Posterior cingulate gyrus (tissue), 11 donors: ENCODE results near the gene GASK1A.
"Not testable (repeated sequence)": the region's sequence is repeated elsewhere in the genome, so short reads cannot be mapped to it uniquely, and the experiment has no call there.

ENCODE experiments used
- DNase-seq, 10 donors: peaks; one replicate each; pipeline versions ENCODE4 v3.0.0 to v3.0.0-alpha.2; 2020 to 2021; ENCODE audit warnings: mixed read lengths in 3 of 10
- intact Hi-C: fragments of 100-400 bp; cut with DNase I; formaldehyde crosslinking; loops from one replicate; pipeline ENCODE4 v1.15.1; 2023

The GASK1A gene

GRCh38 chr3:43028678-43029490 is 49.8 kb downstream of the GASK1A start:
- intact Hi-C loops: no loop called here
- no peak for DNase-seq

DNA sequence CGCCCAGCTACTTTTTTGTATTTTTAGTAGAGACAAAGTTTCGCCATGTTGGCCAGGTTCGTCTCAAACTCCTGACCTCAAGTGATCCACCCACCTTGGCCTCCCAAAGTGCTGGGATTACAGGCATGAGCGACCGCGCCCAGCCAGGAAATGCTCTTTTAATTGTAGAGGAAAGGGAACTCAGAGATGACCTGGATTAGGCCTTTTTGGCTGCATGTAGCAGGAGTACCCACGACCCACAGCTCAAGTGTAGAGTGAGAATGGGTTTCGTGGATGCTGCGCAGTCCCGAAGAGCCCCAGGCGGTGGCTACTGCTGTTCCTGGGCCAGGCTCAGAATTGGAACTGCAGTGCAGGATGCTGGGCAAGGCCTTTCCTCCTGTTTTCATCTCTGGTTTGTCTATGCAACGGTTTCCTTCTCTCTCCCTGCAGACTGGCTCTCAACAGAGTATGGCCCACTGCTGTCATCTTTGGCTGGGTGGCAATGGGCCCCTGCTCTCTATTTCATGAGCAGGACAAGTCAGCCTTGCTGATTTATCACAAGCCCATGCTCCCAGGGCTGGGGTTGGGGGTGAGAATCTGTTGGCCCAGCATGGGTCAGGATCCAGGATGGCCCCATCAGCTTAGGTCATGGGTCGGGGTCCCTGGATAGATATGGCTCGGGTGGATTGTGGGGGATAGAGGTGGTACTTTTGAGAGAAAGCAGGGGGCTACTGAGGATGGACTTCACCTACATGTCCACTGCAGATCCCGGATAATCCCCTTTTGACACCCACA is 51.2 kb downstream of the GASK1A start:
- intact Hi-C loops: no loop called here

GRCh38 chr3:43031485-43031884 is 52.4 kb downstream of the GASK1A start:
- intact Hi-C loops: no loop called here
- no peak for DNase-seq

More for the DNA sequence above, 51.2 kb downstream of the GASK1A start:
- DNase-seq: no peak

DNA sequence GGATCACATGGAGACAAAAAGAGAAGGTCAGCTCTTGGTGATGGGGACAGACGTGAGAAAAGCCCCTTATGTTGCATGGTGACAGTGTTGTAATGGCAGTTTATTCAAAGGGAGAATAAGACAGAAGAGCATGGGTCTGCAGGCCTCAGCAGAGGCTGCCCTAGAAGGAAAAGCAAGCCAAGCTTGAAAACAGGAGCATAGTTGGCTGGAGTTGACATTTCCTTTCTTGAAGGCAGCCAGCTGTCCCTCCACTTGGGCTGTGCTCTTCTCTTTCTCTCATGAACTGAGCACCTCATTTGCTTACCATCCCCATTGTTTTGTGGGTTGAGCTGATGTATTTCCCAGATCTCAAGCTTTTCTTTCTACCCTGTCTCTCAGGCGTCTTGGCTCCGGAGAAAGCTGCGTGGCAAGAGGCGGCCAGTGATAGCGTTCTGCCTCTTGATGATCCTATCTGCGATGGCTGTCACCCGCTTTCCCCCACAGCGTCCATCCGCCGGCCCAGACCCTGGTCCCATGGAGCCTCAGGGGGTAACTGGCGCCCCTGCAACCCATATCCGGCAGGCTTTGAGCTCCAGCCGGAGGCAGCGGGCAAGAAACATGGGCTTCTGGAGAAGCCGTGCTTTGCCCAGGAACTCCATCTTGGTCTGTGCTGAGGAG is 52.9 kb downstream of the GASK1A start:
- intact Hi-C loops: no loop called here
- no peak for DNase-seq

DNA sequence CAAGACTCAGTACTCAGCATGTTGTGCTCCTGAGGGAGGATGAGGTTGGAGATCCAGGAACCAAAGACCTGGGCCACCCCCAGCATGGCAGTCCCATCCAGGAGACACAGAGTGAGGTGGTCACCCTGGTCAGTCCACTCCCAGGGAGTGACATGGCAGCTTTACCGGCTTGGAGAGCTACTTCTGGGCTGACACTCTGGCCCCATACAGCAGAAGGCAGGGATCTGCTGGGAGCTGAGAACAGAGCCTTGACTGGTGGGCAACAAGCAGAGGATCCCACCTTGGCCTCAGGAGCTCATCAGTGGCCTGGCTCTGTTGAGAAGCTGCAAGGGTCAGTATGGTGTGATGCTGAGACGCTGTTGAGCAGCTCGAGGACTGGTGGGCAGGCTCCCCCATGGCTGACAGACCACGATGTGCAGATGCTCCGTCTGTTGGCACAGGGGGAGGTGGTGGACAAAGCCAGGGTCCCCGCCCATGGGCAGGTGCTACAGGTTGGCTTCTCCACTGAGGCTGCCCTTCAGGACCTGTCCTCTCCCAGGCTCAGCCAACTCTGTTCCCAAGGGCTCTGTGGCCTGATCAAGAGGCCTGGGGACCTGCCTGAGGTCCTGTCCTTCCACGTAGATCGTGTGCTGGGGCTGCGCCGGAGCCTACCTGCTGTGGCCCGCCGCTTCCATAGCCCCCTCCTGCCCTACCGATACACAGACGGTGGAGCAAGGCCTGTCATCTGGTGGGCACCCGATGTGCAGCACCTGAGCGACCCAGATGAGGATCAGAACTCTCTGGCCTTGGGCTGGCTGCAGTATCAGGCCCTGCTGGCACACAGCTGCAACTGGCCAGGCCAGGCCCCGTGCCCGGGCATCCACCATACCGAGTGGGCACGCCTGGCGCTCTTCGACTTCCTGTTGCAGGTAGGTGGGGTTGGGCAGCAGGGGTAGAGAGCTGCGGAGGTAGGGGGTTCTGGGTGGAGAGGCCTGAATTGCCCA is 53.8 kb downstream of the GASK1A start:
- intact Hi-C loops: no loop called here
- no peak for DNase-seq

DNA sequence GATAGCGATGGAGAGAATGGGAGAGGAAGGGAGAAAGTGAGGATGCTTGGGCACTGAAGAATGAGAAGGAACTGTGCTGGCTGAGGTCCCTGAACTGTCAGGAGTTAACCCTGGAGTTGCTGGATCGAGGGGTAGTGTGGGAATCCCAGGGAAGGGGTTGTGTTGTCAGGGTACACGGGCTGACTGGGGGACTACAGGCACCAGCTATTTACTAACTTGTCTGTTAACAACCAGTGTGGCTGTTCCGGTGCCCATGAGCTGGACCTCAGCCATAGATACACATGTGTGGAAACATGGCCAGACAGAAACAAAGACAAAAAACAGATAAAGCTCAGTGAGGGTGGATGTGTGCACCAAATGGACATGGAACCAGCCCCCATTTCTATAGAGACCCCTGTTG is 55.1 kb downstream of the GASK1A start:
- intact Hi-C loops: no loop called here
- DNase-seq: no peak

- intact Hi-C loops: no loop called here
- no peak for DNase-seq
These were observed 55.8 kb downstream of the GASK1A start for GRCh38 chr3:43034911-43035310.

DNA sequence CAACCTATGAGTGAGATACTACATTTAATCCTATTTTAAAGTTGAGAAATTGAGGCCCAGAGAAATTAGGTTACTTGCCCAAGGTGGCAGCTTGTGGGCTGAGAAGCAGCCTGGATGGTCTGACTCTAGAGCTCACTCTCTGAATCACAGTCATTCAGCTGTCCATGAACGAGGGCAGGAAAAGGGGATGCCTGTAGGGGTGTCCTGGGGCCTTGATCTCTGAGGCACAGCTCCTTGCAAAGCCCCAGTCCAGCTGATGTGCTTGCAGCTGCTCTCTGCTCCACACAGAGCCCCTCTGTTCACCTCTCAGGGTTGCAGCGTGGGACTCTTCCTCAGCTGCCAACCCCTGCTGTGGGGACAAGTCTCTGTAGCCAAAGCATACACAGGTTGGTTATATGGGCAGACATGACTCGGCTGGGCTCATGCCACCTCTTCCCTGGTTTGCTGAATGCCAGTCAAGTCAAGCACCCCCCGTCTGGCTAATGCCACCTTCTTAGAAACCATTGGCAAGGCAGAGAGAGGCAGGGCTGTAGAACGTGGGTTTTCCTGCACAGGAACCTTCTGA is 56.8 kb downstream of the GASK1A start:
- intact Hi-C loops: no loop called here
- no peak for DNase-seq

- DNase-seq: no peak
- intact Hi-C loops: no loop called here
These were observed 57.7 kb downstream of the GASK1A start for GRCh38 chr3:43036621-43037423.

GRCh38 chr3:43038010-43038409 is 58.9 kb downstream of the GASK1A start:
- no peak for DNase-seq
- intact Hi-C loops: no loop called here

GRCh38 chr3:43041517-43041916 is 62.4 kb downstream of the GASK1A start:
- intact Hi-C loops: no loop called here
- DNase-seq: no peak

- DNase-seq: no peak
- intact Hi-C loops: no loop called here
These were observed 64.1 kb downstream of the GASK1A start for GRCh38 chr3:43043071-43043766.

- peak in 6 of 10 donors; percentile 28 to 91 (median 54) for DNase-seq
- intact Hi-C loops: no loop called here
These were observed 64.7 kb downstream of the GASK1A start for GRCh38 chr3:43043793-43044192.

GRCh38 chr3:43045079-43045478 is 66.0 kb downstream of the GASK1A start:
- not testable (repeated sequence) for DNase-seq

DNA sequence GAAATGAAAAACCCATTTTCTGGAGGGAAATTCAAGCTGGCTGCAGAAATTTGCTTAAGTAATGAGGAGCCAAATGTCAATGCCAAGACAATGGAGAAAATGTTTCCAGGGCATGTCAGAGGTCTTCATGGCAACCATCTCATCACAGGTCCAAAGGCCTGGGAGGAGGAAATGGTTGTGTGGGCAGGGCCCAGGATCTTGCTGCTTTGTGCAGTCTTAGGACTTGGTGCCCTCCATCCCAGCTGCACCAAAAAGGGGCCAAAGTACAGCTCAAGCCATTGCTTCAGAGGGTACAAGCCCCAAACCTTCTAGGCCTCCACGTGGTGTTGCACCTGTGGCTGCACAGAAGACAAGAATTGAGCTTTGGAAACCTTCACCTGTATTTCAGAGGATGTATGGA is 67.5 kb downstream of the GASK1A start:
- no peak for DNase-seq
- intact Hi-C loops: no loop called here

More at GRCh38 chr3:43045079-43045478, 66.0 kb downstream of the GASK1A start:
- intact Hi-C loops: not testable (repeated sequence)

GRCh38 chr3:43048470-43048869 is 69.4 kb downstream of the GASK1A start:
- no peak for DNase-seq
- intact Hi-C loops: no loop called here

GRCh38 chr3:43053291-43053690 is 74.2 kb downstream of the GASK1A start:
- intact Hi-C loops: no loop called here
- no peak for DNase-seq

DNA sequence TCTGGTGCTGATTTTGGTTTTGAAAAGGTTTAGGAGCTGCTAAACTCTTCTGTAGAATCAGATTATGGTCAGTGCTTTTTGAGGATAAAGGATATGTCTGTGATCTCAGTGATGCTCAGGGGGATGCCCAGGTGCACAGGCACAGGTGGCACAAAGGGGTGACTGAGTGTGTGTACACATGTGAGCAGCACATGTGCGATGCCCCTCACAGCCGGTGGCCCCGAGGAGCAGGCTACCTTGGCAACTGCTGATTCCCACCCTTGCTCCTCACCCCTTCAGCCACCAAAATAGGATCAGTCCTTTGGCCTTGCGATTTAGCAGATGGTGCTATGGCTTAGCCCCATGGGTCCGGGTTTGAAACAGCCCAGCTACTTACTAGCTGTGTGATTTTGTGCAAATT is 75.6 kb downstream of the GASK1A start:
- no peak for DNase-seq
- intact Hi-C loops: no loop called here
